ENCODE data around the gene TTN. TPM values are rescaled to one million over a fixed set of nuclear protein-coding genes. Genes with fewer than 3 reads are reported as not detected.

TTN gene
- total RNA-seq, 1 donor from 2014 or later, result 7.6 TPM

GRCh38 chr2:178502751-178503150 lies 304.5 kb downstream of the TTN start:
- no peaks in the 10 kb centered on the region for H3K4me1 ChIP-seq
- intact Hi-C loops (cut with DNase I), result no loop called here
- H3K9me3 ChIP-seq, result no peaks in the 10 kb centered on the region
- no peak for TF ChIP-seq CTCF (IDR thresholded peaks at IDR 0.05)
- peaks cover 33 to 67% of the 10 kb centered on the region in 2 donors for H3K36me3 ChIP-seq
- H3K27ac ChIP-seq, result no peak overlapping the region
- no peak overlapping the region for H3K4me3 ChIP-seq
- no peaks in the 10 kb centered on the region for H3K27me3 ChIP-seq
- no peak for DNase-seq (ENCODE audit: low spot score in 2 of 2)

DNA sequence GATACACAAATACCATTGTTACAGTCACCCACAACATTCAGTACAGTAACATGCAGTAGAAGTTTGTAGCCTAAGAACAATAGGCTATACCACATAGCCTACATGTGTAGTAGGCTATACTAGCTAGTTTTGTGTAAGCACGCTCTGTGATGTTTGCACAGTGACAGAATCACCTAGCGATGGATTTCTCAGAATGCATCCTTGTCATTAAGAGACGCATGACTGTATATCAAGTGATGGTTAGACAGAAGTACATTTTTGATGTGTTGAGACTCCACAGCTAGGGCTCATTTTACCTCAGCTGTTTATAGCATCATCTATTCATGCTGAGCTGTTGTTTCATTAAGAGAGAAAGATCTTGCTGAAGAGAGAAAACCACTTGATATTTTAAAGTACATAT lies 307.6 kb downstream of the TTN start:
- no peaks in the 10 kb centered on the region for H3K27me3 ChIP-seq
- no peaks in the 10 kb centered on the region for H3K4me1 ChIP-seq
- no peak for TF ChIP-seq CTCF (IDR thresholded peaks at IDR 0.05)
- intact Hi-C loops (cut with DNase I), result no loop called here
- peaks cover 47 to 96% of the 10 kb centered on the region in 2 donors for H3K36me3 ChIP-seq
- H3K9me3 ChIP-seq, result no peaks in the 10 kb centered on the region
- H3K27ac ChIP-seq, result no peak overlapping the region
- H3K4me3 ChIP-seq, result no peak overlapping the region
- no peak for DNase-seq (ENCODE audit: low spot score in 2 of 2)

- Histone ChIP-seq H3K36me3 (peaks cover 52 to 97% of the 10 kb centered on the region in 2 donors), H3K4me3 (no peak overlapping the region), H3K27ac (no peak overlapping the region), H3K9me3 (no peaks in the 10 kb centered on the region), H3K27me3 (no peaks in the 10 kb centered on the region), H3K4me1 (no peaks in the 10 kb centered on the region)
- no peak for TF ChIP-seq CTCF (IDR thresholded peaks at IDR 0.05)
- intact Hi-C loops (cut with DNase I), result no loop called here
- DNase-seq (ENCODE audit: low spot score in 2 of 2), result no peak
Measured at GRCh38 chr2:178498137-178498536, 309.1 kb downstream of the TTN start.

DNA sequence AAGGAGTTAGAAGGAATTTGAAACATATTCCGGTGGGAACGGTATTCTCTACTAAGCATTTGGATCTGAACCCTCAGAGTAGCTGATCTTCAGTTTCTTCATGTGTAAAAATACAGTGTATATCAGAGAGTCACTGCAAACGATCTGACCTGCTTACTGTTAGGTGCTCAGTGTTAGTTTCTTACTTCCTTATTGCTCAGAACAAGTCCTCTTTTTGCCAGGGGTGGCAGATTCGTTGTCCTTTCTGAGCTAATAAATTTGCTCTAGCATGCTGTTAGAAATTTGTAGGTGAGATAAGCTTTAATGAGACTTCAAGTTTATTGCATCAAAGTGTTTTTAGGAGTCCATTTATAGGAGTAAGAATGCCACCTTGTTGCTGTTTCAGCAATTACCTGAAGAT lies 311.2 kb downstream of the TTN start:
- H3K4me1 ChIP-seq, result no peaks in the 10 kb centered on the region
- peaks cover 51 to 90% of the 10 kb centered on the region in 2 donors for H3K36me3 ChIP-seq
- intact Hi-C loops (cut with DNase I), result no loop called here
- no peak for TF ChIP-seq CTCF (IDR thresholded peaks at IDR 0.05)
- H3K9me3 ChIP-seq, result no peaks in the 10 kb centered on the region
- no peak for DNase-seq (ENCODE audit: low spot score in 2 of 2)
- H3K27ac ChIP-seq, result no peak overlapping the region
- no peak overlapping the region for H3K4me3 ChIP-seq
- H3K27me3 ChIP-seq, result no peaks in the 10 kb centered on the region

GRCh38 chr2:178491612-178492011 lies 315.6 kb downstream of the TTN start:
- Histone ChIP-seq H3K36me3 (peaks cover 46 to 69% of the 10 kb centered on the region in 2 donors), H3K27ac (no peak overlapping the region), H3K27me3 (no peaks in the 10 kb centered on the region), H3K4me1 (no peaks in the 10 kb centered on the region), H3K4me3 (no peak overlapping the region), H3K9me3 (no peaks in the 10 kb centered on the region)
- TF ChIP-seq CTCF (IDR thresholded peaks at IDR 0.05), result no peak
- no peak for DNase-seq (ENCODE audit: low spot score in 2 of 2)
- intact Hi-C loops (cut with DNase I), result no loop called here

GRCh38 chr2:178485356-178485755 lies 321.9 kb downstream of the TTN start:
- peaks cover 2 to 16% of the 10 kb centered on the region in 2 donors for H3K36me3 ChIP-seq
- no peaks in the 10 kb centered on the region for H3K9me3 ChIP-seq
- intact Hi-C loops (cut with DNase I), result no loop called here
- peaks cover 0 to 37% of the 10 kb centered on the region in 2 donors for H3K4me1 ChIP-seq
- DNase-seq (ENCODE audit: low spot score in 2 of 2), result no peak
- H3K27me3 ChIP-seq, result no peaks in the 10 kb centered on the region
- no peak overlapping the region for H3K4me3 ChIP-seq
- no peak for TF ChIP-seq CTCF (IDR thresholded peaks at IDR 0.05)
- H3K27ac ChIP-seq, result no peak overlapping the region

Data from ascending aorta (tissue), 2 donors.